ENCODE measurements around the gene DRP2.
A peak's percentile ranks its signal among the peaks of the same experiment; 100 is the strongest.

DRP2 gene

GRCh38 chrX:101230636-101231035 is 11.1 kb downstream of the DRP2 start:
- no peak for TF ChIP-seq CTCF (IDR thresholded peaks at IDR 0.05; ENCODE audit: low read depth, low read length, missing control alignments)
- no peaks in the 10 kb centered on the region for H3K27me3 ChIP-seq (replicated peaks)
- in situ Hi-C loops (cut with HindIII; ENCODE audit: low pct_ligation_motif_present, low sequenced_read_pairs), result no loop called here
- no peaks in the 10 kb centered on the region for H3K36me3 ChIP-seq (replicated peaks)
- peak; percentile 25 for DNase-seq
- peak overlapping the region; percentile 72 for H3K27ac ChIP-seq
- H3K4me3 ChIP-seq (ENCODE audit: low read depth, low read length), result no peak overlapping the region

GRCh38 chrX:101231080-101231479 is 11.5 kb downstream of the DRP2 start:
- TF ChIP-seq CTCF (IDR thresholded peaks at IDR 0.05; ENCODE audit: low read depth, low read length, missing control alignments), result no peak
- H3K27ac ChIP-seq, result peak overlapping the region; percentile 72
- no peaks in the 10 kb centered on the region for H3K27me3 ChIP-seq (replicated peaks)
- no peak for DNase-seq
- H3K4me3 ChIP-seq (ENCODE audit: low read depth, low read length), result no peak overlapping the region
- in situ Hi-C loops (cut with HindIII; ENCODE audit: low pct_ligation_motif_present, low sequenced_read_pairs), result no loop called here
- no peaks in the 10 kb centered on the region for H3K36me3 ChIP-seq (replicated peaks)

DNA sequence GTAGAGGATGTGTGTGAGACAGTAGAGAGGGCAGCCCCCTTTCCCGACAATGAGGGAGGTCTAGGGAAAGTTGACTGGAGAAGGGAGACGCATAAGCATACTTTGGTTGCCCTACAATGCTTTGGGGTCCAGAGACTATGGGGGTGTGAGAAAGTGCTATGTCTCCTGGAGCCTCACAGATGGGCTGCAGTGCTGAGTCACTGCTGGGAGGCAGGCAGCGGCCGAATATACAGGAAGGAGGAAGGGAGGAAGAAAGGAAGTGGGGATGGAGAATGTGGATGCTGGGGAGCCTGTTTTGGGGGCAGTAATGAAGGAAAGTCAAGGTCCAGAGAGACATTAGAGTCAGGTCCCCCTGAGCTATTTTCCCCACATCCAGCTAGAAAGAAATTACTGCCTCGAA is 12.7 kb downstream of the DRP2 start:
- Histone ChIP-seq H3K4me3 (ENCODE audit: low read depth, low read length) (no peak overlapping the region), H3K27me3 (replicated peaks) (no peaks in the 10 kb centered on the region), H3K27ac (peak overlapping the region; percentile 49), H3K36me3 (replicated peaks) (no peaks in the 10 kb centered on the region)
- in situ Hi-C loops (cut with HindIII; ENCODE audit: low pct_ligation_motif_present, low sequenced_read_pairs), result no loop called here
- no peak for TF ChIP-seq CTCF (IDR thresholded peaks at IDR 0.05; ENCODE audit: low read depth, low read length, missing control alignments)
- DNase-seq, result peak; percentile 20

- in situ Hi-C loops (cut with HindIII; ENCODE audit: low pct_ligation_motif_present, low sequenced_read_pairs), result no loop called here
- TF ChIP-seq CTCF (IDR thresholded peaks at IDR 0.05; ENCODE audit: low read depth, low read length, missing control alignments), result no peak
- peaks cover 3% of the 10 kb centered on the region for H3K36me3 ChIP-seq (replicated peaks)
Observed at GRCh38 chrX:101237041-101237440, 17.5 kb downstream of the DRP2 start.

DNA sequence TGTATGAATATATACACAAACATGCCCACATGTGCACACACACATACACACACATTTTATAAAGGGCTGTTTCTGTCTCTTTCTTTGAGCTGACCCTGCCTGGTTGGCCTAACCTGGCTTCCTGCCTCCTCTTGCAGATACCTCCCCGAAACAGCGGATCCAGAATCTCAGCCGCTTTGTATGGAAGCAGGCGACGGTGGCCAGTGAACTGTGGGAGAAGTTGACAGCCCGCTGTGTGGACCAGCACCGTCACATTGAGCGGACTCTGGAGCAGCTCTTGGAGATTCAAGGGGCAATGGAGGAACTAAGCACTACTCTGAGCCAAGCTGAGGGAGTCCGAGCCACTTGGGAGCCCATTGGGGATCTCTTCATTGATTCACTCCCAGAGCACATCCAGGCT is 21.9 kb downstream of the DRP2 start:
- Histone ChIP-seq H3K27ac (no peak overlapping the region), H3K27me3 (replicated peaks) (no peaks in the 10 kb centered on the region), H3K4me3 (ENCODE audit: low read depth, low read length) (no peak overlapping the region), H3K36me3 (replicated peaks) (peaks cover 3% of the 10 kb centered on the region)
- no peak for TF ChIP-seq CTCF (IDR thresholded peaks at IDR 0.05; ENCODE audit: low read depth, low read length, missing control alignments)
- no peak for DNase-seq
- in situ Hi-C loops (cut with HindIII; ENCODE audit: low pct_ligation_motif_present, low sequenced_read_pairs), result no loop called here

More at GRCh38 chrX:101237041-101237440, 17.5 kb downstream of the DRP2 start:
- H3K27me3 ChIP-seq (replicated peaks), result no peaks in the 10 kb centered on the region
- H3K4me3 ChIP-seq (ENCODE audit: low read depth, low read length), result no peak overlapping the region
- H3K27ac ChIP-seq, result no peak overlapping the region
- no peak for DNase-seq

DNA sequence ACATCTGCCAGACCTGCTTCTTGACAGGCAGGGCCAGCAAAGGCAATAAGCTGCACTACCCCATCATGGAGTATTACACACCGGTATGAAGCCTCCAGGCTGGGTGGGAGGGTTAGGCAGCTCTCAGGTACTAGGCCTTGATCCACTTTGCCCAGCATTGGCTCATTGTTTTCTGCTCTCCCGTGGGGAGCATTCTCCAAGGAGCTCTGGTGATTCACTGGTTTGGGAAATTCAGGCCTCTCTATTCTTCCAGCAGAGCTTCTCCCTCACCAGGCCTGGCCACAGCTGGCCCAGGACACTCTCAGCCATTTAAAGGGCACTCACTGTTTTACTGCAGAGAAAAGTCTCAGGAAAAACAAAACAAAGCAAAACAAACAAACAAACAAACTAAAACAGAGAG is 33.0 kb downstream of the DRP2 start:
- Histone ChIP-seq H3K4me3 (ENCODE audit: low read depth, low read length) (no peak overlapping the region), H3K27ac (no peak overlapping the region), H3K36me3 (replicated peaks) (peaks cover 3% of the 10 kb centered on the region), H3K27me3 (replicated peaks) (no peaks in the 10 kb centered on the region)
- in situ Hi-C loops (cut with HindIII; ENCODE audit: low pct_ligation_motif_present, low sequenced_read_pairs), result no loop called here
- no peak for TF ChIP-seq CTCF (IDR thresholded peaks at IDR 0.05; ENCODE audit: low read depth, low read length, missing control alignments)
- no peak for DNase-seq

Data from brain microvascular endothelial cell (primary cell).